ENCODE results near the gene NFAT5.
"Not testable (repeated sequence)": the region's sequence is repeated elsewhere in the genome, so short reads cannot be mapped to it uniquely, and the experiment has no call there.

The NFAT5 gene

GRCh38 chr16:69725480-69726312, 159.9 kb downstream of the NFAT5 start:
- no peak for DNase-seq (ENCODE audit: low read depth, low spot score)
- in situ Hi-C loops (cut with HindIII; ENCODE audit: low sequenced_read_pairs): no loop called here
- TF ChIP-seq CTCF (IDR thresholded peaks at IDR 0.05; ENCODE audit: low read depth, low read length): no peak
- H3K4me3 ChIP-seq (ENCODE audit: low read depth, low read length): peak overlapping the region; percentile 77

GRCh38 chr16:69726313-69727060, 160.7 kb downstream of the NFAT5 start, which contains the start of gene NQO1:
NQO1 (minus strand) TSS chr16:69726560; CDS start chr16:69726439, 121 bp downstream.
- H3K4me3 ChIP-seq (ENCODE audit: low read depth, low read length): peak within 1 kb of the TSS; percentile 77
- in situ Hi-C loops (cut with HindIII; ENCODE audit: low sequenced_read_pairs): no loop called here
- DNase-seq (ENCODE audit: low read depth, low spot score): peak; percentile 99
- TF ChIP-seq CTCF (IDR thresholded peaks at IDR 0.05; ENCODE audit: low read depth, low read length): no peak

- no peak for TF ChIP-seq CTCF (IDR thresholded peaks at IDR 0.05; ENCODE audit: low read depth, low read length)
- in situ Hi-C loops (cut with HindIII; ENCODE audit: low sequenced_read_pairs): no loop called here
Observed at GRCh38 chr16:69727916-69728270, 162.1 kb downstream of the NFAT5 start.

DNA sequence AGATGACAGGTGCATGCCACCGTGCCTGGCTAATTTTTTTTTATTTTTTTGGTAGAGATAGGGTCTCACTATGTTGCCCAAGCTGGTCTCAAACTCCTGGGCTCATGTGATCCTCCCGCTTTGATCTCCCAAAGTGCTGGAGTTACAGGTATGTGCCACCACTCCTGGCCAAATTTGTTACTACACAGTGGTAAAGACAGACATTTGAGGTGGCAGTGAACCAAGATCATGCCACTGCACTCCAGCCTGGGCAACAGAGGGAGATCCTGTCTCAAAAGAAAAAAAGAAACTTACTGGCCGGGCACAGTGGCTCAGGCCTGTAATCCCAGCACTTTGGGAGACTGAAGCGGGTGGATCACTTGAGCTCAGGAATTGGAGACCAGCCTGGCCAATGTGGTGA, 163.3 kb downstream of the NFAT5 start:
- DNase-seq (ENCODE audit: low read depth, low spot score); H3K4me3 ChIP-seq (ENCODE audit: low read depth, low read length); in situ Hi-C loops (cut with HindIII; ENCODE audit: low sequenced_read_pairs): not testable (repeated sequence)

More at GRCh38 chr16:69727916-69728270, 162.1 kb downstream of the NFAT5 start:
- H3K4me3 ChIP-seq (ENCODE audit: low read depth, low read length): no peak overlapping the region
- no peak for DNase-seq (ENCODE audit: low read depth, low spot score)

DNA sequence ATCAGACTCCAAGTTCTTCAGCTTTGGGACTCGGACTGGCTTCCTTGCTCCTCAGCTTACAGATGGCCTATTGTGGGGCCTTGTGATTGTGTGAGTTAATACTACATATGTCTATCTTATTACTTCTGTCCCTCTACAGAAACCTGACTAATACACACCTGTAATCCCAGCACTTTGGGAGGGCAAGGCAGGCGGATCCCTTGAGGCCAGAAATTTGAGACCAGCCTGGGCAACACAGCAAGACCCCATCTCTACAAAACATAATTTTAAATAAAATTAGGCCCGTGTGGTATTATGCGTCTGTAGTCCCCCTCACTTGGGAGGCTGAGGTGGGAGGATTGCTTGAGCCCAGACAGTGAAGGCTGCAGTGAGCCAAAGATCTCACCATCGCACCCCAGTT, 165.5 kb downstream of the NFAT5 start:
- in situ Hi-C loops (cut with HindIII; ENCODE audit: low sequenced_read_pairs); H3K4me3 ChIP-seq (ENCODE audit: low read depth, low read length); DNase-seq (ENCODE audit: low read depth, low spot score): not testable (repeated sequence)

DNA sequence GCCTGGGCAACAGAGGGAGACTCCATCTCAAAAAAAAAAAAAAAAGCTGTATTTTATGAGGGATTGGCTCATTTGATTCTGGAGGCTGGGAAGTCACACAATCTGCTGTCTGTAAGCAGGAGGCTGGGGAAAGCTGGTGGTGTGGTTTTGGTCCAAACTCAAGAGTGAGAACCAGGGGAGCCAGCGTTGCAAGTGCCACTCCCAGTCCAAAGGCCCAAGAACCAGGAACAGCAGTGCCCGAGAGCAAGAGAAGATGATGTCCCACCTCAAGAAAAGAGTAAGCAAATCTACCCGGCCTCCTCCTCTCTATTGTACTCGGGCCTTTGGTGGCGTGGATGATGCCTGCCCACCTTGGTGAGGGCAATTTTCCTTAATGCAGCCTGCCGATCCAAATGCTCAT, 166.3 kb downstream of the NFAT5 start:
- DNase-seq (ENCODE audit: low read depth, low spot score): no peak
- TF ChIP-seq CTCF (IDR thresholded peaks at IDR 0.05; ENCODE audit: low read depth, low read length): no peak
- H3K4me3 ChIP-seq (ENCODE audit: low read depth, low read length): no peak overlapping the region
- in situ Hi-C loops (cut with HindIII; ENCODE audit: low sequenced_read_pairs): no loop called here

DNA sequence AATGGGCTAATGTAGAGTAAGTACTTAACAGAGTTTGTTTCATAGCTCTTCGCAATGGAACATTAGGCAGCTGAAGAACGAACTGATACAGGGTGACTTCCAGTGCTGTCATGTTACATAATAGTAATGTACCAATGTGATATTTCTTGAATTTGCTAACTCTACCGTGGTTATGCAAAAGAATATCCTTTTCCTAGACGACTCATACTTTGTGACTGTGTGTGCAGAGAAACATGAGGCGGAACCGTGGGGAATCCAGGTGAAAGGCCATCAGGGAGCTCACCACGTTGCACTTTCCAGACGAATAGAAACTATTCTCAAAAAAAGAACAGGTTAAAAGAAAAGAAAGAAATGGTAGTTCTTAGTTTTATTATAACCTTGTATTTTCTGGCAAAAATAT, 175.8 kb downstream of the NFAT5 start:
- in situ Hi-C loops (cut with HindIII; ENCODE audit: low sequenced_read_pairs): no loop called here
- peak; percentile 40 for DNase-seq (ENCODE audit: low read depth, low spot score)
- no peak for TF ChIP-seq CTCF (IDR thresholded peaks at IDR 0.05; ENCODE audit: low read depth, low read length)
- H3K4me3 ChIP-seq (ENCODE audit: low read depth, low read length): no peak overlapping the region

Measured in astrocyte of the spinal cord (primary cell).